ENCODE data around the gene UBR1. TPM values are rescaled to one million over a fixed set of nuclear protein-coding genes. Genes with fewer than 3 reads are reported as not detected.

The UBR1 gene
- total RNA-seq, 1 experiment from 2014 or later, result 22.3 TPM

GRCh38 chr15:42940527-42940926, 165.3 kb downstream of the UBR1 start:
- no peaks in the 10 kb centered on the region for H3K27me3 Mint-ChIP-seq (ENCODE audit: insufficient read depth, unreplicated experiment)
- H3K4me1 Mint-ChIP-seq (ENCODE audit: low read depth, unreplicated experiment), result no peaks in the 10 kb centered on the region
- no peak overlapping the region for H3K27ac Mint-ChIP-seq (ENCODE audit: unreplicated experiment)
- ChIA-PET CTCF (no interaction called here), POLR2A (no interaction called here)
- no peaks in the 10 kb centered on the region for H3K9me3 Mint-ChIP-seq (ENCODE audit: unreplicated experiment)
- no peak overlapping the region for H3K4me3 Mint-ChIP-seq (ENCODE audit: unreplicated experiment)
- peaks cover 15% of the 10 kb centered on the region for H3K36me3 Mint-ChIP-seq (ENCODE audit: insufficient read depth, unreplicated experiment)
- H3K27me3 ChIP-seq (replicated peaks; ENCODE audit: control insufficient read depth, insufficient read depth, low read length), result no peaks in the 10 kb centered on the region
- no peaks in the 10 kb centered on the region for H3K36me3 ChIP-seq (ENCODE audit: control insufficient read depth, insufficient read depth, low read length)
- H3K4me1 ChIP-seq, result no peaks in the 10 kb centered on the region
- no TSS peak for BruUV-seq (replicated peaks)
- DNase-seq, result no peak
- H3K9me3 ChIP-seq, result no peaks in the 10 kb centered on the region
- H3K4me3 ChIP-seq (ENCODE audit: low read depth, low read length), result no peak overlapping the region
- TF ChIP-seq, protein P1, sequence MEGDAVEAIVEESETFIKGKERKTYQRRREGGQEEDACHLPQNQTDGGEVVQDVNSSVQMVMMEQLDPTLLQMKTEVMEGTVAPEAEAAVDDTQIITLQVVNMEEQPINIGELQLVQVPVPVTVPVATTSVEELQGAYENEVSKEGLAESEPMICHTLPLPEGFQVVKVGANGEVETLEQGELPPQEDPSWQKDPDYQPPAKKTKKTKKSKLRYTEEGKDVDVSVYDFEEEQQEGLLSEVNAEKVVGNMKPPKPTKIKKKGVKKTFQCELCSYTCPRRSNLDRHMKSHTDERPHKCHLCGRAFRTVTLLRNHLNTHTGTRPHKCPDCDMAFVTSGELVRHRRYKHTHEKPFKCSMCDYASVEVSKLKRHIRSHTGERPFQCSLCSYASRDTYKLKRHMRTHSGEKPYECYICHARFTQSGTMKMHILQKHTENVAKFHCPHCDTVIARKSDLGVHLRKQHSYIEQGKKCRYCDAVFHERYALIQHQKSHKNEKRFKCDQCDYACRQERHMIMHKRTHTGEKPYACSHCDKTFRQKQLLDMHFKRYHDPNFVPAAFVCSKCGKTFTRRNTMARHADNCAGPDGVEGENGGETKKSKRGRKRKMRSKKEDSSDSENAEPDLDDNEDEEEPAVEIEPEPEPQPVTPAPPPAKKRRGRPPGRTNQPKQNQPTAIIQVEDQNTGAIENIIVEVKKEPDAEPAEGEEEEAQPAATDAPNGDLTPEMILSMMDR (IDR thresholded peaks at IDR 0.05; ENCODE audit: insufficient read depth in 1 of 2, low read depth in 1 of 2, low read length in 1 of 2, severe bottlenecking in 1 of 2, unreplicated experiment in 1 of 2), result no peak
- intact Hi-C loops (cut with micrococcal nuclease; ENCODE audit: unreplicated experiment), result no loop called here

GRCh38 chr15:42939841-42940240, 166.0 kb downstream of the UBR1 start:
- TF ChIP-seq, protein P1 (IDR thresholded peaks at IDR 0.05; ENCODE audit: insufficient read depth in 1 of 2, low read depth in 1 of 2, low read length in 1 of 2, severe bottlenecking in 1 of 2, unreplicated experiment in 1 of 2), result no peak
- Mint-ChIP-seq H3K36me3 (ENCODE audit: insufficient read depth, unreplicated experiment) (peaks cover 12% of the 10 kb centered on the region), H3K27ac (ENCODE audit: unreplicated experiment) (no peak overlapping the region), H3K4me3 (ENCODE audit: unreplicated experiment) (no peak overlapping the region), H3K9me3 (ENCODE audit: unreplicated experiment) (no peaks in the 10 kb centered on the region), H3K27me3 (ENCODE audit: insufficient read depth, unreplicated experiment) (no peaks in the 10 kb centered on the region), H3K4me1 (ENCODE audit: low read depth, unreplicated experiment) (no peaks in the 10 kb centered on the region)
- DNase-seq, result no peak
- no TSS peak for BruUV-seq (replicated peaks)
- ChIA-PET POLR2A (no interaction called here), CTCF (no interaction called here)
- no peaks in the 10 kb centered on the region for H3K9me3 ChIP-seq
- H3K27me3 ChIP-seq (replicated peaks; ENCODE audit: control insufficient read depth, insufficient read depth, low read length), result no peaks in the 10 kb centered on the region
- intact Hi-C loops (cut with micrococcal nuclease; ENCODE audit: unreplicated experiment), result no loop called here
- H3K36me3 ChIP-seq (ENCODE audit: control insufficient read depth, insufficient read depth, low read length), result no peaks in the 10 kb centered on the region
- H3K4me1 ChIP-seq, result no peaks in the 10 kb centered on the region
- no peak overlapping the region for H3K4me3 ChIP-seq (ENCODE audit: low read depth, low read length)

DNA sequence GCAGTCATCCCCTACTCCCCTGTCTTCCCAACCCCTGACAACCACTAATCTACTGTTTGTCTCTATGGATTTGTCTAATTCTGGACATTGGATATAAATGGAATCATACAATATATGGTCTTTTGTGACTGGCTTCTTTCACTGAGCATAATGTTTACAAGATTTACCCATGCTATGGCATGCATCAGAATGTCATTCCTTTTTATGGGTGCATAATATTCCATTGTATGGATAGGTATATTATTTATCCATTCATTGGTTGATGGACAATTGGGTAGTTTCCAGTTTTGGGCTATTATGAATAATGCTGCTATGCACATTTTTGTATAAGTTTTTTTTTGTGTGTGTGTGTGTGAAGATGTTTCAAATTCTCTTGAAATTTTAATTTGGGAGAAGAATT, 168.7 kb downstream of the UBR1 start:
- H3K27me3 Mint-ChIP-seq (ENCODE audit: insufficient read depth, unreplicated experiment), result no peaks in the 10 kb centered on the region
- Histone ChIP-seq H3K4me3 (ENCODE audit: low read depth, low read length) (no peak overlapping the region), H3K4me1 (no peaks in the 10 kb centered on the region), H3K36me3 (ENCODE audit: control insufficient read depth, insufficient read depth, low read length) (no peaks in the 10 kb centered on the region), H3K27me3 (replicated peaks; ENCODE audit: control insufficient read depth, insufficient read depth, low read length) (no peaks in the 10 kb centered on the region), H3K9me3 (no peaks in the 10 kb centered on the region)
- TF ChIP-seq, protein P1 (IDR thresholded peaks at IDR 0.05; ENCODE audit: insufficient read depth in 1 of 2, low read depth in 1 of 2, low read length in 1 of 2, severe bottlenecking in 1 of 2, unreplicated experiment in 1 of 2), result no peak
- H3K36me3 Mint-ChIP-seq (ENCODE audit: insufficient read depth, unreplicated experiment), result peaks cover 6% of the 10 kb centered on the region
- DNase-seq, result no peak
- no peak overlapping the region for H3K4me3 Mint-ChIP-seq (ENCODE audit: unreplicated experiment)
- ChIA-PET CTCF (no interaction called here), POLR2A (no interaction called here)
- BruUV-seq (replicated peaks), result no TSS peak
- intact Hi-C loops (cut with micrococcal nuclease; ENCODE audit: unreplicated experiment), result no loop called here
- no peaks in the 10 kb centered on the region for H3K9me3 Mint-ChIP-seq (ENCODE audit: unreplicated experiment)
- H3K27ac Mint-ChIP-seq (ENCODE audit: unreplicated experiment), result no peak overlapping the region
- no peaks in the 10 kb centered on the region for H3K4me1 Mint-ChIP-seq (ENCODE audit: low read depth, unreplicated experiment)
